Measurements from ENCODE around the gene KRT16.
"Not testable (repeated sequence)": the region's sequence is repeated elsewhere in the genome, so short reads cannot be mapped to it uniquely, and the experiment has no call there.

GRCh38 chr17:41584331-41584927 lies 28.1 kb downstream of the KRT16 start:
- TF ChIP-seq, protein P1, sequence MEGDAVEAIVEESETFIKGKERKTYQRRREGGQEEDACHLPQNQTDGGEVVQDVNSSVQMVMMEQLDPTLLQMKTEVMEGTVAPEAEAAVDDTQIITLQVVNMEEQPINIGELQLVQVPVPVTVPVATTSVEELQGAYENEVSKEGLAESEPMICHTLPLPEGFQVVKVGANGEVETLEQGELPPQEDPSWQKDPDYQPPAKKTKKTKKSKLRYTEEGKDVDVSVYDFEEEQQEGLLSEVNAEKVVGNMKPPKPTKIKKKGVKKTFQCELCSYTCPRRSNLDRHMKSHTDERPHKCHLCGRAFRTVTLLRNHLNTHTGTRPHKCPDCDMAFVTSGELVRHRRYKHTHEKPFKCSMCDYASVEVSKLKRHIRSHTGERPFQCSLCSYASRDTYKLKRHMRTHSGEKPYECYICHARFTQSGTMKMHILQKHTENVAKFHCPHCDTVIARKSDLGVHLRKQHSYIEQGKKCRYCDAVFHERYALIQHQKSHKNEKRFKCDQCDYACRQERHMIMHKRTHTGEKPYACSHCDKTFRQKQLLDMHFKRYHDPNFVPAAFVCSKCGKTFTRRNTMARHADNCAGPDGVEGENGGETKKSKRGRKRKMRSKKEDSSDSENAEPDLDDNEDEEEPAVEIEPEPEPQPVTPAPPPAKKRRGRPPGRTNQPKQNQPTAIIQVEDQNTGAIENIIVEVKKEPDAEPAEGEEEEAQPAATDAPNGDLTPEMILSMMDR (IDR thresholded peaks at IDR 0.05; ENCODE audit: control extremely low read depth in 1 of 3, insufficient read depth in 1 of 3, low read depth in 1 of 3, low read length in 3 of 3) = not testable (repeated sequence)
- TF ChIP-seq KDM1A (IDR thresholded peaks at IDR 0.05; ENCODE audit: borderline replicate concordance, low read length); ATF2 (IDR thresholded peaks at IDR 0.05; ENCODE audit: low read length); EP300 (IDR thresholded peaks at IDR 0.05; ENCODE audit: borderline replicate concordance in 1 of 2, low read depth in 2 of 2, low read length in 2 of 2); MAX (IDR thresholded peaks at IDR 0.05); POLR2AphosphoS5 (IDR thresholded peaks at IDR 0.05; ENCODE audit: low read depth, low read length); POLR2A (IDR thresholded peaks at IDR 0.05; ENCODE audit: control extremely low read depth in 1 of 2, low read depth in 2 of 2, low read length in 2 of 2): not testable (repeated sequence)

Measured in H1 (cell line).